Left lung (tissue), 10 donors: ENCODE data around the gene LRRN4CL. TPM values are rescaled to one million over a fixed set of nuclear protein-coding genes. Genes with fewer than 3 reads are reported as not detected.

ENCODE experiments used
- ATAC-seq: fragments of 200-7000 bp; cut with Tn5 transposase; one replicate; pipeline ENCODE4 v1.9.1; 2020; ENCODE audit warnings: moderate library complexity
- DNase-seq, 4 donors: peaks; one replicate each; pipeline ENCODE4 v3.0.0-alpha.2; 2013 to 2020
- H3K27ac ChIP-seq, 2 donors: fragments of 200-600 bp; sonication (generic) in 1 of 2; one replicate each; pipeline versions ENCODE4 v1.5.0 to v1.8.0; 2020 to 2021
- H3K27me3 ChIP-seq, 2 donors: fragments of 200-600 bp; sonication (generic) in 1 of 2; one replicate each; pipeline versions ENCODE4 v1.5.0 to v1.8.0; 2020 to 2021
- H3K36me3 ChIP-seq, 2 donors: fragments of 200-600 bp; sonication (generic) in 1 of 2; one replicate each; pipeline versions ENCODE4 v1.5.0 to v1.8.0; 2020 to 2021
- H3K4me1 ChIP-seq, 2 donors: fragments of 200-600 bp; one replicate each; pipeline ENCODE4 v1.8.0; 2021
- H3K4me3 ChIP-seq, 2 donors: fragments of 200-600 bp; sonication (generic) in 1 of 2; one replicate each; pipeline versions ENCODE4 v1.5.0 to v1.8.0; 2020 to 2021; ENCODE audit warnings: mild to moderate bottlenecking in 1 of 2
- H3K9me3 ChIP-seq, 2 donors: fragments of 200-600 bp; sonication (generic) in 1 of 2; one replicate each; pipeline versions ENCODE4 v1.5.0 to v1.8.0; 2020 to 2021
- CTCF ChIP-seq, 2 donors: fragments of 200-600 bp; sonication (generic) in 1 of 2; IDR thresholded peaks; one replicate each; pipeline versions ENCODE4 v1.5.0 to v1.8.0; 2021; ENCODE audit warnings: antibody characterized with exemption in 2 of 2
- intact Hi-C, 2 donors: fragments of 100-400 bp; cut with DNase I; formaldehyde crosslinking; loops; one replicate each; pipeline versions ENCODE4 v1.11.2 to v1.14.2; 2022
- polyA plus RNA-seq, 6 donors: library from polyadenylated mRNA; unstranded; fragments of 120-200 nt; gene quantifications; one replicate each; pipeline ENCODE4 v1.2.1, GENCODE V29; 2013; ENCODE audit not compliant: insufficient read length in 6 of 6
- total RNA-seq, 2 donors: library from RNA; stranded (reverse); fragmentation: NEBNext Ultra II Directional; extraction: Animal tissue kit (Norgen Biotek cat#: 25700); gene quantifications; one replicate each; pipeline ENCODE4 v1.2.1, GENCODE V29; 2021
- donor health status: DM: no; HTN: yes; CAD: no.
- donor health status: DM: no; HTN: no; CAD: no.

LRRN4CL gene
- total and polyA plus RNA-seq, 8 donors: 0.32 to 2.0 (median 0.69) TPM

DNA sequence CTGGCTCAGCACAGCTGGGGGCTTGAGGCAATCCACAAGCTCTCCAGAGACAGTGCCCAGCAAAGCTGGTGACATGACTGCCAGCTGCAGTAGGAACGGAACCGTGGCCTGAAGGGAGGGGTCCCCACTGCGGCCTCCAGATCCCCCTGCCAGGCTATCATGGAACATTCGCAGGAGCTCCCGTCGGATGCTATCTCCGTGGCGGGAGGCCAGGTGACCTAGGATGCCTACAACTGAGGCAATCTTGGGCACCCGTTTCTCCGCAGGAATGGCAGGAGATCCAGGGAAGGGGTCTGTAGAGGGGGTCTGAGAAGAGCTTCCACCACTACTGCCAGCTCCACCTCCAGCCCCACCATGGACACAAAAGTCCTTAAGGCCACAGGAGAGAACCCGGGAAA is 40.4 kb downstream of the LRRN4CL start:
- no peaks in the 10 kb centered on the region for H3K27me3 ChIP-seq
- no peak overlapping the region for H3K27ac ChIP-seq
- intact Hi-C loops: no loop called here
- H3K4me1 ChIP-seq: peaks cover 20 to 46% of the 10 kb centered on the region in 2 donors
- peaks cover 0 to 33% of the 10 kb centered on the region in 2 donors for H3K36me3 ChIP-seq
- DNase-seq: no peak
- TF ChIP-seq CTCF (IDR thresholded peaks at IDR 0.05): no peak
- ATAC-seq: no peak
- no peaks in the 10 kb centered on the region for H3K9me3 ChIP-seq
- H3K4me3 ChIP-seq: no peak overlapping the region

DNA sequence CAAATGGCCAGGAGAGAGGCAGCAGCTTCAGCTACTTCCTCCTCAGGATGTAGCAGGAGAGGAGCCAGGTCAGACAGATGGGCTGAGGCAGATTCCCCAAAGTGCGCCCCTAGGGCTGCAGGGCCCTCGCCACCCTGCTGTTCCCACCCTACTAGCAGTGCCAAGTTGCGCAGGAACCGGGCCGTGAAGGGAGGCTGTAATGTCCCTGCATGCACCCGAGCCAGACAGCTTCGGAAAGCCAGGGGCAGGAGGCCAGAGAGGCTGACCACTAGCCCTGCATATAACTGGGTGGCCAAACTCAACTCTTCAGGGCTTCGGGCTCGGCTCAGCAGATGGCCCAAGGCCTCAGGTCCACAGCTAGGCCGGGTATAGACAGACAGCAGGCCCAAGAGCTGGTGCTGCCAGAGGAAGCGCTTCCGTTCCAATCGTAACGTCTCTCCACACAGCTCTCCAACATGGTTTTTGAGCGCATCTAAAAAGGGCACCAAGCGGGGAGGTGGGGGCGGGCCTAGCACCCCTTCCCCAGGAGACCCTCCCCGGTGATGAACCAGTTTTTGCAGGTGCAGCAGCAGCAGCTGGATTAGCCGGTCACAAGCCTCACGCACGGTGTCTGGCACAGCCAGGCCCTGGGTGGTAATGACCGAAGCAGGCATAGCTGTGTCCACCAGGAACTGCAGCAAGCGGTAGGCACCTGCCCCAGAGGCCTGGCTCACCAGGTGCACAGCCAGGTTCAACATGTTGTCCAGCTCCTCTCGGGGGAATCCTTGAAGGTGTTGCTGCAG is 41.0 kb downstream of the LRRN4CL start:
- Histone ChIP-seq H3K4me1 (peaks cover 20 to 46% of the 10 kb centered on the region in 2 donors), H3K4me3 (no peak overlapping the region), H3K27me3 (no peaks in the 10 kb centered on the region), H3K9me3 (no peaks in the 10 kb centered on the region), H3K36me3 (peaks cover 0 to 35% of the 10 kb centered on the region in 2 donors), H3K27ac (no peak overlapping the region)
- intact Hi-C loops: no loop called here
- no peak for ATAC-seq
- DNase-seq: no peak
- no peak for TF ChIP-seq CTCF (IDR thresholded peaks at IDR 0.05)

GRCh38 chr11:62647609-62648005 is 41.7 kb downstream of the LRRN4CL start:
- H3K36me3 ChIP-seq: peaks cover 0 to 43% of the 10 kb centered on the region in 2 donors
- no peak for DNase-seq
- H3K27me3 ChIP-seq: no peaks in the 10 kb centered on the region
- TF ChIP-seq CTCF (IDR thresholded peaks at IDR 0.05): no peak
- H3K27ac ChIP-seq: no peak overlapping the region
- H3K9me3 ChIP-seq: no peaks in the 10 kb centered on the region
- no peak overlapping the region for H3K4me3 ChIP-seq
- intact Hi-C loops: no loop called here
- peaks cover 20 to 46% of the 10 kb centered on the region in 2 donors for H3K4me1 ChIP-seq
- no peak for ATAC-seq

DNA sequence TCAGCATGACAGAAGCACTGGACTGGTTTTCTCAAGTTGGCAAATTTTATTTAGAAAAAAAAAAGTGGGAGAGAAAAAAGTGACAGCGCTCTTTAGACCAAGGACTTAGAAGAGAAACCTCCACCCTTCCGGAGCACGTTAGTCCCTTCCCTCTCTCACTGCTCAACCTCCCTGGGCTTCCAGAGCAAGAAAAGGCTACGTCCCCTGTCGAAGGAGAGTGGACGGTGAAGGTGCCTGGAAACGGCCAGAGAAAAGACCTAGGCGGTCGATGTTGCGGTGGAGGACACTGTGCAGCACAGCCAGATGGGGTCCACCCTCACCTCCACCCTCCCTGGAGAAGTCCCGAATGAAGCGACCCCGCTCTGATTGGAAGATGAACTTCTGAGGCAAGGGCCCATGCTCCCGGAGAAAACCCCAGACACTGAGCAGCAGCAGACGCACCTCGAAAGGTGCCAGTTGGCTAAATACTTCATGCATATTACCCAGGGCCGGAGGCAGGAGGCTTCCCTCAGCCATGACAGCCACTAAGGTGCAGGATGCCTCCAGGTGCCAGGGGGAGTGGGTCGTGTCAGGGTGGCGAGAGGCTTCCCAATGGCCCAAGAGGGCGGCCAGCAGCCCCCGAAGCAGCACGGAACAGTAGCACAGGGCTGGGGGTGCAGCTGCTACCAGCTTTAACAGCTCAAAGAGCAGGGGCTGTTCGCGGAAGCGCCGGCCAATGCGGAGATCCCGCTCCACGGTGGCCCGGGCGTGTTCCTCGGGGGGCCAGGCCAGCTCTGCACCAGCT is 42.3 kb downstream of the LRRN4CL start:
- H3K9me3 ChIP-seq: no peaks in the 10 kb centered on the region
- H3K27ac ChIP-seq: peak overlapping the region in 1 of 2 donors; percentile 91
- H3K27me3 ChIP-seq: no peaks in the 10 kb centered on the region
- peaks cover 0 to 46% of the 10 kb centered on the region in 2 donors for H3K36me3 ChIP-seq
- peaks cover 19 to 40% of the 10 kb centered on the region in 2 donors for H3K4me1 ChIP-seq
- no peak for TF ChIP-seq CTCF (IDR thresholded peaks at IDR 0.05)
- peak overlapping the region in 1 of 2 donors; percentile 100 for H3K4me3 ChIP-seq
- intact Hi-C loops: no loop called here
- ATAC-seq (peak; percentile 1), DNase-seq (peak in 1 of 4 donors; percentile 78)
